ENCODE data around the gene POLR2B. TPM values are rescaled to one million over a fixed set of nuclear protein-coding genes. Genes with fewer than 3 reads are reported as not detected.

POLR2B gene
- total RNA-seq, 1 experiment from 2014 or later, result 117 TPM

DNA sequence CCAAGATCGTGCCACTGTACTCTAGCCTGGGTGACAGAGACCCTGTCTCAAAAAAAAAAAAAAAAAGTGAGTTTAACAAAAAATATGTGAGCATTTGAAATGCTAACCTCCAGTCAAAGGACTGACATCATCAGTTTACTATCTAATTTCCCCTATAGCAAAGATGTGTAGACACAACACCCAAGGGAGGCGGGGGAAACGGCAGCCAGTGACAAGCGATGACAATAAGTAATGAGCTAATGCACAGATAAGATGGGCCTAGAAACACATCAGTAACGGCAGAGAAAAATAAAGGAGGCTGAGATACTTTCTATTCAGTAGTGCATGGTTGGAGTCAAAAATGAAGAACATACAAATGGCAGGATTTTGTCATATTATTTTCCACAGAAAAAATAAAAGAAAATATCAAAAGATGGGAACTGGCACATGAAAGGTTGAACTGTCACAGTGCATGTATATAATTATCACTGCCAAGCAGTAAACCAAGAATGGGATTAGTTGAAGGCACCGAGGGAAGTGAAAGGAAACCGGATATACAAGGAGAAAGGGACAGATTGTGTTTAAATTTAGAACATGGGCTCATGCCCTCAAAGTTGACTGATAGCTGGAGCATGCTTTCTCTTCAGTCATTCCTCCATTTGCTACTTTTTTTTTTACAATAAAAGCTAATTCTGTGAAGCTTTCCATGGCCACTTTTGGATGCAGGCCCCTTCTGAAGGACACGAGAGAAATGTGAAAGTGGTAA lies 89.7 kb downstream of the POLR2B start:
- TF ChIP-seq, protein P1, sequence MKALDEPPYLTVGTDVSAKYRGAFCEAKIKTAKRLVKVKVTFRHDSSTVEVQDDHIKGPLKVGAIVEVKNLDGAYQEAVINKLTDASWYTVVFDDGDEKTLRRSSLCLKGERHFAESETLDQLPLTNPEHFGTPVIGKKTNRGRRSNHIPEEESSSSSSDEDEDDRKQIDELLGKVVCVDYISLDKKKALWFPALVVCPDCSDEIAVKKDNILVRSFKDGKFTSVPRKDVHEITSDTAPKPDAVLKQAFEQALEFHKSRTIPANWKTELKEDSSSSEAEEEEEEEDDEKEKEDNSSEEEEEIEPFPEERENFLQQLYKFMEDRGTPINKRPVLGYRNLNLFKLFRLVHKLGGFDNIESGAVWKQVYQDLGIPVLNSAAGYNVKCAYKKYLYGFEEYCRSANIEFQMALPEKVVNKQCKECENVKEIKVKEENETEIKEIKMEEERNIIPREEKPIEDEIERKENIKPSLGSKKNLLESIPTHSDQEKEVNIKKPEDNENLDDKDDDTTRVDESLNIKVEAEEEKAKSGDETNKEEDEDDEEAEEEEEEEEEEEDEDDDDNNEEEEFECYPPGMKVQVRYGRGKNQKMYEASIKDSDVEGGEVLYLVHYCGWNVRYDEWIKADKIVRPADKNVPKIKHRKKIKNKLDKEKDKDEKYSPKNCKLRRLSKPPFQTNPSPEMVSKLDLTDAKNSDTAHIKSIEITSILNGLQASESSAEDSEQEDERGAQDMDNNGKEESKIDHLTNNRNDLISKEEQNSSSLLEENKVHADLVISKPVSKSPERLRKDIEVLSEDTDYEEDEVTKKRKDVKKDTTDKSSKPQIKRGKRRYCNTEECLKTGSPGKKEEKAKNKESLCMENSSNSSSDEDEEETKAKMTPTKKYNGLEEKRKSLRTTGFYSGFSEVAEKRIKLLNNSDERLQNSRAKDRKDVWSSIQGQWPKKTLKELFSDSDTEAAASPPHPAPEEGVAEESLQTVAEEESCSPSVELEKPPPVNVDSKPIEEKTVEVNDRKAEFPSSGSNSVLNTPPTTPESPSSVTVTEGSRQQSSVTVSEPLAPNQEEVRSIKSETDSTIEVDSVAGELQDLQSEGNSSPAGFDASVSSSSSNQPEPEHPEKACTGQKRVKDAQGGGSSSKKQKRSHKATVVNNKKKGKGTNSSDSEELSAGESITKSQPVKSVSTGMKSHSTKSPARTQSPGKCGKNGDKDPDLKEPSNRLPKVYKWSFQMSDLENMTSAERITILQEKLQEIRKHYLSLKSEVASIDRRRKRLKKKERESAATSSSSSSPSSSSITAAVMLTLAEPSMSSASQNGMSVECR (CRISPR knock-in tag; IDR thresholded peaks at IDR 0.05; ENCODE audit: borderline replicate concordance), result no peak
- TF ChIP-seq ZNF416 (CRISPR knock-in tag; IDR thresholded peaks at IDR 0.05), result no peak
- TF ChIP-seq FOXP1 (CRISPR knock-in tag; IDR thresholded peaks at IDR 0.05; ENCODE audit: borderline replicate concordance), result no peak
- TF ChIP-seq PRRX2 (CRISPR knock-in tag; IDR thresholded peaks at IDR 0.05), result no peak
- no peak for TF ChIP-seq TEAD4 (CRISPR knock-in tag; IDR thresholded peaks at IDR 0.05)
- TF ChIP-seq ZNF423 (CRISPR knock-in tag; IDR thresholded peaks at IDR 0.05), result no peak
- TF ChIP-seq NFATC4 (CRISPR knock-in tag; IDR thresholded peaks at IDR 0.05), result no peak
- TF ChIP-seq ZNF121 (CRISPR knock-in tag; IDR thresholded peaks at IDR 0.05), result no peak
- TF ChIP-seq, protein P2, sequence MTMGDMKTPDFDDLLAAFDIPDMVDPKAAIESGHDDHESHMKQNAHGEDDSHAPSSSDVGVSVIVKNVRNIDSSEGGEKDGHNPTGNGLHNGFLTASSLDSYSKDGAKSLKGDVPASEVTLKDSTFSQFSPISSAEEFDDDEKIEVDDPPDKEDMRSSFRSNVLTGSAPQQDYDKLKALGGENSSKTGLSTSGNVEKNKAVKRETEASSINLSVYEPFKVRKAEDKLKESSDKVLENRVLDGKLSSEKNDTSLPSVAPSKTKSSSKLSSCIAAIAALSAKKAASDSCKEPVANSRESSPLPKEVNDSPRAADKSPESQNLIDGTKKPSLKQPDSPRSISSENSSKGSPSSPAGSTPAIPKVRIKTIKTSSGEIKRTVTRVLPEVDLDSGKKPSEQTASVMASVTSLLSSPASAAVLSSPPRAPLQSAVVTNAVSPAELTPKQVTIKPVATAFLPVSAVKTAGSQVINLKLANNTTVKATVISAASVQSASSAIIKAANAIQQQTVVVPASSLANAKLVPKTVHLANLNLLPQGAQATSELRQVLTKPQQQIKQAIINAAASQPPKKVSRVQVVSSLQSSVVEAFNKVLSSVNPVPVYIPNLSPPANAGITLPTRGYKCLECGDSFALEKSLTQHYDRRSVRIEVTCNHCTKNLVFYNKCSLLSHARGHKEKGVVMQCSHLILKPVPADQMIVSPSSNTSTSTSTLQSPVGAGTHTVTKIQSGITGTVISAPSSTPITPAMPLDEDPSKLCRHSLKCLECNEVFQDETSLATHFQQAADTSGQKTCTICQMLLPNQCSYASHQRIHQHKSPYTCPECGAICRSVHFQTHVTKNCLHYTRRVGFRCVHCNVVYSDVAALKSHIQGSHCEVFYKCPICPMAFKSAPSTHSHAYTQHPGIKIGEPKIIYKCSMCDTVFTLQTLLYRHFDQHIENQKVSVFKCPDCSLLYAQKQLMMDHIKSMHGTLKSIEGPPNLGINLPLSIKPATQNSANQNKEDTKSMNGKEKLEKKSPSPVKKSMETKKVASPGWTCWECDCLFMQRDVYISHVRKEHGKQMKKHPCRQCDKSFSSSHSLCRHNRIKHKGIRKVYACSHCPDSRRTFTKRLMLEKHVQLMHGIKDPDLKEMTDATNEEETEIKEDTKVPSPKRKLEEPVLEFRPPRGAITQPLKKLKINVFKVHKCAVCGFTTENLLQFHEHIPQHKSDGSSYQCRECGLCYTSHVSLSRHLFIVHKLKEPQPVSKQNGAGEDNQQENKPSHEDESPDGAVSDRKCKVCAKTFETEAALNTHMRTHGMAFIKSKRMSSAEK (CRISPR knock-in tag; IDR thresholded peaks at IDR 0.05; ENCODE audit: borderline replicate concordance), result no peak
- no peak for TF ChIP-seq ZNF232 (CRISPR knock-in tag; IDR thresholded peaks at IDR 0.05)
- no peak for TF ChIP-seq NR1H2 (CRISPR knock-in tag; IDR thresholded peaks at IDR 0.05)
- no peak for TF ChIP-seq TCF7 (CRISPR knock-in tag; IDR thresholded peaks at IDR 0.05; ENCODE audit: low read depth)
- TF ChIP-seq, protein P3, sequence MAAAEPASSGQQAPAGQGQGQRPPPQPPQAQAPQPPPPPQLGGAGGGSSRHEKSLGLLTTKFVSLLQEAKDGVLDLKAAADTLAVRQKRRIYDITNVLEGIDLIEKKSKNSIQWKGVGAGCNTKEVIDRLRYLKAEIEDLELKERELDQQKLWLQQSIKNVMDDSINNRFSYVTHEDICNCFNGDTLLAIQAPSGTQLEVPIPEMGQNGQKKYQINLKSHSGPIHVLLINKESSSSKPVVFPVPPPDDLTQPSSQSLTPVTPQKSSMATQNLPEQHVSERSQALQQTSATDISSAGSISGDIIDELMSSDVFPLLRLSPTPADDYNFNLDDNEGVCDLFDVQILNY (CRISPR knock-in tag; IDR thresholded peaks at IDR 0.05), result no peak
- TF ChIP-seq, protein P4, sequence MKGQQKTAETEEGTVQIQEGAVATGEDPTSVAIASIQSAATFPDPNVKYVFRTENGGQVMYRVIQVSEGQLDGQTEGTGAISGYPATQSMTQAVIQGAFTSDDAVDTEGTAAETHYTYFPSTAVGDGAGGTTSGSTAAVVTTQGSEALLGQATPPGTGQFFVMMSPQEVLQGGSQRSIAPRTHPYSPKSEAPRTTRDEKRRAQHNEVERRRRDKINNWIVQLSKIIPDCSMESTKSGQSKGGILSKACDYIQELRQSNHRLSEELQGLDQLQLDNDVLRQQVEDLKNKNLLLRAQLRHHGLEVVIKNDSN (CRISPR knock-in tag; IDR thresholded peaks at IDR 0.05), result no peak
- TF ChIP-seq TP53 (CRISPR knock-in tag; IDR thresholded peaks at IDR 0.05), result no peak
- TF ChIP-seq AR (CRISPR knock-in tag; IDR thresholded peaks at IDR 0.05), result no peak
- no peak overlapping the region for H3K27ac Mint-ChIP-seq
- ChIA-PET CTCF (no interaction called here), POLR2A (interaction anchor here (0.7 kb wide), 1 partner anchor 124 kb away, joined by 3 read pairs; no protein-coding TSS in a partner anchor)
- H3K36me3 Mint-ChIP-seq, result no peaks in the 10 kb centered on the region
- no peak overlapping the region for H3K4me3 Mint-ChIP-seq
- no peaks in the 10 kb centered on the region for H3K9me3 Mint-ChIP-seq
- 0 out of 2 replicates have a peak, but pooled peaks cover 2% of the 10 kb centered on the region for H3K4me1 Mint-ChIP-seq
- no peak for DNase-seq (ENCODE audit: low spot score)
- ATAC-seq, result no peak
- no peaks in the 10 kb centered on the region for H3K27me3 Mint-ChIP-seq (ENCODE audit: low read depth)
